ENCODE measurements around the gene RASGRF2.

The RASGRF2 gene

DNA sequence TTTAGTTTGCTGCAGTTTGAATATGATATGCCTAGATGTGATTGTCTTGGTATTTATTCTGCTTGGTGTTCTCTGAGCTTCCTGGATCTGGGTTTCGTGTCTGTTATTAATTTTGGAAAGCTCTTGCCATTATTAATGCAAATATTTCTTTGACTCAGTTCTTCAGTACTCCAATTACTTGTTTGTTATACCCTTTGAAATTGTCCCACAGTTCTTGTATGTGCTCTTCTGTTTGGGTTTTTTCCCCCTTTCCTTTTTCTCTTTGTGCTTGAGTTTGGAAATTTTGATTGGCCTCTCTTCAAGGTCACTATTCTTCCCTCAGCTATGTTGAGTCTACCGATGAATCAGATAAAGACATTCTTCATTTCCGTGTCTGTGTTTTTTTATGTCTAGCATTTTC, 176.4 kb downstream of the RASGRF2 start:
- no peak for DNase-seq (ENCODE audit: extremely low spot score)
- ChIA-PET CTCF (no interaction called here), POLR2A (interaction anchor here (0.6 kb wide), 1 partner anchor 923 kb away, joined by 4 read pairs; no protein-coding TSS in a partner anchor)

DNA sequence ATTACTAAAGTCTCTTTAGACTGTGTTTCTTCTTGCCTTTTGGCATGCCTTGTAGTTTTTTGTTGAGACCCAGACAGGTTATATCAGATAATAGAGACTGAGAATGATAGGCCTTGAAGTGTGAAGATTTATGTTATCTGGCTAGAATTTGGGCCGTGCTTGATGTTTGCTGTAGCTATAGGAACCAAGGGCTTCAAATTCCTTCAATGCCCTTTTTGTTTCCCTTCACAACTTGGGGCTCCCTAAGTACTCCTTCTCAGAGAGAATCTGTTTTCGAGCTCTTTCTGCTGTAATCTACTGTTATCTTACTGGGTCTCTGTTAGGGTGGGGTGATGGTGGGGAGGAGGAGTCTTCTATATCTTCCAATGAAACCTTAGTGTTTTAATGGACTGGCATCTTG, 177.7 kb downstream of the RASGRF2 start:
- TF ChIP-seq CTBP1 (IDR thresholded peaks at IDR 0.05; ENCODE audit: borderline replicate concordance) (no peak), HDGF (IDR thresholded peaks at IDR 0.05; ENCODE audit: borderline replicate concordance) (no peak), ZNF384 (IDR thresholded peaks at IDR 0.05) (no peak), SUZ12 (IDR thresholded peaks at IDR 0.05) (no peak), FOXM1 (IDR thresholded peaks at IDR 0.05; ENCODE audit: borderline replicate concordance) (no peak), NFRKB (IDR thresholded peaks at IDR 0.05) (no peak), FOXA1 (IDR thresholded peaks at IDR 0.05) (no peak), FOXK2 (IDR thresholded peaks at IDR 0.05) (no peak), ARNT (IDR thresholded peaks at IDR 0.05) (no peak), LEF1 (IDR thresholded peaks at IDR 0.05; ENCODE audit: borderline replicate concordance) (no peak), TARDBP (IDR thresholded peaks at IDR 0.05) (no peak), L3MBTL2 (conservative IDR thresholded peaks at IDR 0.05) (no peak), SP1 (IDR thresholded peaks at IDR 0.05) (no peak), BHLHE40 (IDR thresholded peaks at IDR 0.05; ENCODE audit: borderline replicate concordance) (no peak), ELF4 (IDR thresholded peaks at IDR 0.05) (no peak)
- TF ChIP-seq, protein P1, sequence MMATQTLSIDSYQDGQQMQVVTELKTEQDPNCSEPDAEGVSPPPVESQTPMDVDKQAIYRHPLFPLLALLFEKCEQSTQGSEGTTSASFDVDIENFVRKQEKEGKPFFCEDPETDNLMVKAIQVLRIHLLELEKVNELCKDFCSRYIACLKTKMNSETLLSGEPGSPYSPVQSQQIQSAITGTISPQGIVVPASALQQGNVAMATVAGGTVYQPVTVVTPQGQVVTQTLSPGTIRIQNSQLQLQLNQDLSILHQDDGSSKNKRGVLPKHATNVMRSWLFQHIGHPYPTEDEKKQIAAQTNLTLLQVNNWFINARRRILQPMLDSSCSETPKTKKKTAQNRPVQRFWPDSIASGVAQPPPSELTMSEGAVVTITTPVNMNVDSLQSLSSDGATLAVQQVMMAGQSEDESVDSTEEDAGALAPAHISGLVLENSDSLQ (IDR thresholded peaks at IDR 0.05): no peak
- POLR2A ChIA-PET: no interaction called here
- no peak for DNase-seq (ENCODE audit: extremely low spot score)
- CTCF ChIA-PET: no interaction called here

More for the DNA sequence above, 176.4 kb downstream of the RASGRF2 start:
- TF ChIP-seq L3MBTL2 (conservative IDR thresholded peaks at IDR 0.05) (no peak), BHLHE40 (IDR thresholded peaks at IDR 0.05; ENCODE audit: borderline replicate concordance) (no peak), LEF1 (IDR thresholded peaks at IDR 0.05; ENCODE audit: borderline replicate concordance) (no peak), HDGF (IDR thresholded peaks at IDR 0.05; ENCODE audit: borderline replicate concordance) (no peak), NFRKB (IDR thresholded peaks at IDR 0.05) (no peak), FOXM1 (IDR thresholded peaks at IDR 0.05; ENCODE audit: borderline replicate concordance) (no peak), ELF4 (IDR thresholded peaks at IDR 0.05) (no peak), FOXK2 (IDR thresholded peaks at IDR 0.05) (no peak), SUZ12 (IDR thresholded peaks at IDR 0.05) (no peak), TARDBP (IDR thresholded peaks at IDR 0.05) (no peak), CTBP1 (IDR thresholded peaks at IDR 0.05; ENCODE audit: borderline replicate concordance) (no peak), FOXA1 (IDR thresholded peaks at IDR 0.05) (no peak), SP1 (IDR thresholded peaks at IDR 0.05) (no peak), ZNF384 (IDR thresholded peaks at IDR 0.05) (no peak), ARNT (IDR thresholded peaks at IDR 0.05) (no peak)
- TF ChIP-seq, protein P1 (IDR thresholded peaks at IDR 0.05): no peak

DNA sequence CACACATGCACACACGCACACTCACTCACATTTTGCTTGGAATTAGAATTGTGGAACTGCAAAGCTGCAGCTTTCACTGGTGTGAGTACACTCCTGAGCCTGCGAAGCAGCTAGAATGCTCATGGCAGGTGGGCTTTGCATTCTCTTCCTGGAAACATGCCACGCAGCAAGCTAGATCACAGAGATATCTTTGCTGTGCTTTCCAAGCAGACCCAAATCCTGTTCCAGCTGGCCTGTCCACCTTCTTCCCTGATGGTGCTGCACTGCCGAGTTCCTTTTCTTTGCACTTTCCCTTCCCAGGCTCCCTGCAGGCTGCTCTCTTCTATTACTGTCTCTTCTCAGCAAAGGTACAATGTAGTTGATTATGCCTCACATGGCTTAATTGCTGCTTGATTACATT, 180.3 kb downstream of the RASGRF2 start:
- TF ChIP-seq L3MBTL2 (conservative IDR thresholded peaks at IDR 0.05) (no peak), HDGF (IDR thresholded peaks at IDR 0.05; ENCODE audit: borderline replicate concordance) (no peak), ELF4 (IDR thresholded peaks at IDR 0.05) (no peak), NFRKB (IDR thresholded peaks at IDR 0.05) (no peak), TARDBP (IDR thresholded peaks at IDR 0.05) (no peak), CTBP1 (IDR thresholded peaks at IDR 0.05; ENCODE audit: borderline replicate concordance) (no peak), FOXA1 (IDR thresholded peaks at IDR 0.05) (no peak), ARNT (IDR thresholded peaks at IDR 0.05) (no peak), FOXM1 (IDR thresholded peaks at IDR 0.05; ENCODE audit: borderline replicate concordance) (no peak)
- TF ChIP-seq, protein P1 (IDR thresholded peaks at IDR 0.05): no peak
- ChIA-PET CTCF (no interaction called here), POLR2A (no interaction called here)
- DNase-seq (ENCODE audit: extremely low spot score): no peak

DNA sequence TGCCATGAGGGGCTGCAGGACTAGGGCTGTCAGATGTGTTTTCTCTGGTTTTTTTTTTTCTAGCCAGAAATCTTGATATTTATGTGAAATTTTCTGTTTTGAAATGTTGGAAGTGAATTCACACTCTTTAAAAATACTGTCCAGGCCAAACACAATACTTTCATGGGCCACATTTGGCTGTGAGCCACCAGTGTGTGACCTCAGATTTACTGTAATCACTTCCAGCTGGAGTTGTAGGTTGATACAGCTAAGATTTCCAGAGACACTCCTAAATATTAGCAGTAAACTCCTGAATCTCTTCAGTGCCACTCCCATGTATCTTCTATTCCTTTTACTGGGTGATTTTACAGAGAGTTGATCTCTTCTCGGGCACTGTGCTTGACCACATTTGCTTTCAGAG, 180.8 kb downstream of the RASGRF2 start:
- CTCF ChIA-PET: no interaction called here
- POLR2A ChIA-PET: no interaction called here
- DNase-seq (ENCODE audit: extremely low spot score): no peak
- TF ChIP-seq CTBP1 (IDR thresholded peaks at IDR 0.05; ENCODE audit: borderline replicate concordance): no peak
- TF ChIP-seq TARDBP (IDR thresholded peaks at IDR 0.05): no peak
- no peak for TF ChIP-seq FOXK2 (IDR thresholded peaks at IDR 0.05)
- TF ChIP-seq BHLHE40 (IDR thresholded peaks at IDR 0.05; ENCODE audit: borderline replicate concordance): no peak
- no peak for TF ChIP-seq SUZ12 (IDR thresholded peaks at IDR 0.05)
- no peak for TF ChIP-seq NFRKB (IDR thresholded peaks at IDR 0.05)
- no peak for TF ChIP-seq FOXA1 (IDR thresholded peaks at IDR 0.05)
- no peak for TF ChIP-seq SP1 (IDR thresholded peaks at IDR 0.05)
- no peak for TF ChIP-seq ZNF384 (IDR thresholded peaks at IDR 0.05)
- TF ChIP-seq, protein P1 (IDR thresholded peaks at IDR 0.05): no peak
- TF ChIP-seq ARNT (IDR thresholded peaks at IDR 0.05): no peak
- no peak for TF ChIP-seq LEF1 (IDR thresholded peaks at IDR 0.05; ENCODE audit: borderline replicate concordance)

DNA sequence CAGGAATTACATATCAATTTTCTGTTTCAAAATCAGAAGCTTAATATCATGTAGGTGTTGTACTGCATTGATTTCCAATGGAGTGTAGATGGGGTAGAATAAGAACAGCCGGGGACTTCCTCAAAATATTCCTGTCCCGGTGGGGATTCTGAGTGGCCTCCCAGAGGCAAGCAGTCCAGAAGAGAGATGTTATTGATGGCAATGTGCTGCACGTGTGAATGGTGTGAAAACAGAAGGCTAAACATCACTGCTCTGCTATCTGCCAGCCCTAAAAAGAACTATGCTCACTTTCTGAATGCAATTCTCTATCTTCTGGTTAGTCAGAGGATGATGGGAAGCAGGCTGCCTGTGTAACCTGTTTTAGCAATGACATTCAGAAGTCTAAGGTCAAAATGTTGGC, 181.9 kb downstream of the RASGRF2 start:
- CTCF ChIA-PET: interaction anchor here (0.6 kb wide), 2 partner anchors 53 to 430 kb away, joined by 3 to 6 read pairs; no protein-coding TSS in a partner anchor
- POLR2A ChIA-PET: no interaction called here
- DNase-seq (ENCODE audit: extremely low spot score): no peak
- no peak for TF ChIP-seq HDGF (IDR thresholded peaks at IDR 0.05; ENCODE audit: borderline replicate concordance)
- no peak for TF ChIP-seq ELF4 (IDR thresholded peaks at IDR 0.05)
- no peak for TF ChIP-seq BHLHE40 (IDR thresholded peaks at IDR 0.05; ENCODE audit: borderline replicate concordance)
- no peak for TF ChIP-seq FOXM1 (IDR thresholded peaks at IDR 0.05; ENCODE audit: borderline replicate concordance)
- no peak for TF ChIP-seq FOXA1 (IDR thresholded peaks at IDR 0.05)
- TF ChIP-seq SP1 (IDR thresholded peaks at IDR 0.05): no peak
- TF ChIP-seq ARNT (IDR thresholded peaks at IDR 0.05): no peak
- TF ChIP-seq, protein P1 (IDR thresholded peaks at IDR 0.05): no peak
- TF ChIP-seq L3MBTL2 (conservative IDR thresholded peaks at IDR 0.05): no peak
- TF ChIP-seq TARDBP (IDR thresholded peaks at IDR 0.05): no peak
- no peak for TF ChIP-seq NFRKB (IDR thresholded peaks at IDR 0.05)
- no peak for TF ChIP-seq ZNF384 (IDR thresholded peaks at IDR 0.05)
- no peak for TF ChIP-seq LEF1 (IDR thresholded peaks at IDR 0.05; ENCODE audit: borderline replicate concordance)
- no peak for TF ChIP-seq CTBP1 (IDR thresholded peaks at IDR 0.05; ENCODE audit: borderline replicate concordance)
- TF ChIP-seq FOXK2 (IDR thresholded peaks at IDR 0.05): no peak
- TF ChIP-seq SUZ12 (IDR thresholded peaks at IDR 0.05): no peak

Measured in HEK293T (cell line).